GM12878 (cell line): ENCODE measurements around the gene RCCD1. TPM values are rescaled to one million over a fixed set of nuclear protein-coding genes. Genes with fewer than 3 reads are reported as not detected.

ENCODE experiments used
- ATAC-seq: fragments of 200-7000 bp; cut with Tn5 transposase; 3 replicates; pipeline ENCODE4 v1.9.1; 2020; ENCODE audit warnings: mild to moderate bottlenecking, moderate library complexity
- BruUV-seq: library from RNA; stranded (reverse); fragments of 400-500 nt; replicated peaks from 2 replicates; lab custom pipeline; 2021; lab: Mats Ljungman, UMichigan
- CTCF ChIA-PET: fragments of 300-600 bp; sonication (Branson Sonifier 250); formaldehyde crosslinking; extraction: SDS; loops from one replicate; lab custom pipeline; 2021; ENCODE audit warnings: inconsistent platforms; lab: Yijun Ruan, JAX
- POLR2A ChIA-PET: fragments of 350-600 bp; formaldehyde crosslinking; extraction: SDS; loops from one replicate; lab custom pipeline; 2021; ENCODE audit warnings: inconsistent platforms; lab: Charles Lee
- RAD21 ChIA-PET: fragments of 300-600 bp; sonication (Branson Sonifier 250); formaldehyde crosslinking; loops from one replicate; lab custom pipeline; 2023; ENCODE audit warnings: antibody characterized with exemption; ENCODE audit not compliant: unreplicated experiment; lab: Charles Lee
- SMC1A ChIA-PET: fragments of 300-600 bp; sonication (Branson Sonifier 250); formaldehyde crosslinking; loops from one replicate; lab custom pipeline; 2023; ENCODE audit not compliant: unreplicated experiment, uncharacterized antibody; lab: Charles Lee
- DNase-seq: peaks from one replicate; pipeline ENCODE4 v3.0.0-alpha.2; 2011; ENCODE audit warnings: low read depth, low spot score
- FAIRE-seq: peaks from 3 replicates; lab custom pipeline; 2011; peaks lifted over from hg19 to GRCh38; lab: Jason Lieb, UNC
- H2AFZ ChIP-seq: 2 replicates; pipeline ENCODE4 v1.6.0; 2011; ENCODE audit warnings: low read depth, low read length, control low read depth; ENCODE audit not compliant: control insufficient read depth
- H3K27ac ChIP-seq: 2 replicates; pipeline ENCODE4 v1.5.1; 2011; ENCODE audit warnings: control low read depth; ENCODE audit not compliant: control insufficient read depth, insufficient read depth
- H3K27me3 ChIP-seq, 2 experiments: replicated peaks in 1 of 2; 2 replicates each; pipeline versions ENCODE4 v1.6.0 to v1.6.1; 2011; ENCODE audit warnings: low read length in 1 of 2; ENCODE audit not compliant: control insufficient read depth in 2 of 2, insufficient read depth in 2 of 2
- H3K36me3 ChIP-seq, 2 experiments: 2 replicates each; pipeline ENCODE4 v1.5.1; 2011; ENCODE audit warnings: low read length in 1 of 2; ENCODE audit not compliant: control insufficient read depth in 2 of 2, insufficient read depth in 2 of 2
- H3K4me1 ChIP-seq: 2 replicates; pipeline ENCODE4 v1.6.1; 2011; ENCODE audit warnings: mild to moderate bottlenecking, low read length, moderate library complexity, mixed read lengths; ENCODE audit not compliant: control insufficient read depth, insufficient read depth
- H3K4me2 ChIP-seq: 2 replicates; pipeline ENCODE4 v1.6.0; 2011; ENCODE audit warnings: control low read depth; ENCODE audit not compliant: control insufficient read depth, insufficient read depth
- H3K4me3 ChIP-seq: fragments of 200-600 bp; sonication (generic); 2 replicates; pipeline ENCODE4 v1.5.1; 2016
- H3K79me2 ChIP-seq: 2 replicates; pipeline ENCODE4 v1.6.0; 2011; ENCODE audit warnings: low read length; ENCODE audit not compliant: control insufficient read depth, insufficient read depth
- H3K9ac ChIP-seq: 2 replicates; pipeline ENCODE4 v1.8.0; 2011; ENCODE audit warnings: low read length, control low read depth, mixed read lengths; ENCODE audit not compliant: control insufficient read depth, insufficient read depth
- H3K9me3 ChIP-seq: replicated peaks from 3 replicates; pipeline ENCODE4 v1.5.1; 2011; ENCODE audit warnings: mild to moderate bottlenecking, low read length; ENCODE audit not compliant: control insufficient read depth, insufficient read depth
- H4K20me1 ChIP-seq: 2 replicates; pipeline ENCODE4 v1.6.0; 2011; ENCODE audit not compliant: control insufficient read depth, insufficient read depth
- CUX1 ChIP-seq: IDR thresholded peaks from 2 replicates; pipeline ENCODE4 v1.6.1; 2012; ENCODE audit warnings: improper control_type of control experiment, low read depth, low read length; ENCODE audit not compliant: insufficient replicate concordance
- HDAC6 ChIP-seq: fragments of 200-600 bp; sonication (generic); IDR thresholded peaks from one replicate; pipeline ENCODE4 v1.8.0; 2017; ENCODE audit warnings: antibody characterized with exemption; ENCODE audit not compliant: unreplicated experiment
- RB1 ChIP-seq: fragments of 450-650 bp; formaldehyde crosslinking; IDR thresholded peaks from 2 replicates; pipeline ENCODE4 v1.6.1; 2017; ENCODE audit warnings: mild to moderate bottlenecking, borderline replicate concordance
- SPI1 ChIP-seq: IDR thresholded peaks from 2 replicates; pipeline ENCODE4 v1.6.1; 2011; ENCODE audit warnings: low read depth, mild to moderate bottlenecking, low read length, moderate library complexity, borderline replicate concordance; ENCODE audit not compliant: insufficient read depth
- WGBS: methylation state at CpG from one replicate; pipeline ENCODE4 v1.1.6; 2016; ENCODE audit warnings: low lambda C conversion rate; ENCODE audit not compliant: insufficient replicate concordance, insufficient coverage; ENCODE audit errors: missing lambda C conversion rate; 5-methylcytosine and 5-hydroxymethylcytosine counted together
- in situ Hi-C: fragments of 300-500 bp; cut with MboI; formaldehyde crosslinking; loops from 9 replicates; pipeline ENCODE4 v1.14.3; 2018; ENCODE audit warnings: mixed read lengths
- intact Hi-C: fragments of 100-400 bp; cut with micrococcal nuclease; formaldehyde crosslinking; loops from one replicate; pipeline ENCODE4 v1.14.2; 2022; ENCODE audit not compliant: unreplicated experiment
- polyA plus RNA-seq, 11 experiments: library from polyadenylated mRNA; depleted of rRNA in 4 of 11; unstranded in 6 of 11; stranded (reverse) in 5 of 11; fragments of >200 nt; fragmentation: Nextera tagmentation in 4 of 11; fragmentation: Illumina TruSeq in 1 of 11; extraction: Ambion mirVana in 4 of 11; extraction: Trizol in 1 of 11; gene quantifications; 1 replicate in 1 of 11; 2 replicates in 10 of 11; pipeline versions ENCODE4 v1.2.1 to v1.2.3, GENCODE V29; 2011 to 2016; ENCODE audit warnings: inconsistent platforms in 2 of 11, missing spikeins in 2 of 11, low read depth in 1 of 11
- total RNA-seq, 4 experiments: library from RNA; depleted of rRNA in 3 of 4; stranded (reverse); fragments of >200 nt in 3 of 4; fragmentation: Illumina TruSeq in 1 of 4; extraction: Trizol in 1 of 4; gene quantifications; 2 replicates each; pipeline versions ENCODE4 v1.2.1 to v1.2.3, GENCODE V29; 2013 to 2021

RCCD1 gene
- total and polyA plus RNA-seq, 10 of the 15 experiments (the other 5 are each of a cell fraction or from before 2014, with no cell fraction given): 5.2 to 30.4 (median 20.9) TPM

GRCh38 chr15:90911906-90912769 lies 42.5 kb upstream of the RCCD1 start:
- H4K20me1 ChIP-seq: no peaks in the 10 kb centered on the region
- ChIA-PET POLR2A (no interaction called here), RAD21 (no interaction called here), CTCF (interaction anchor here (1.9 kb wide), 1 partner anchor 9 kb away, joined by 6 read pairs; the partner anchor contains the start of gene MAN2A2), SMC1A (no interaction called here)
- no peak overlapping the region for H2AFZ ChIP-seq
- TF ChIP-seq HDAC6 (no peak), CUX1 (no peak), RB1 (no peak), SPI1 (no peak)
- no peaks in the 10 kb centered on the region for H3K9me3 ChIP-seq
- DNase-seq (no peak), ATAC-seq (no peak), FAIRE-seq (no peak)
- no peaks in the 10 kb centered on the region for H3K27me3 ChIP-seq
- intact Hi-C loops: no loop called here
- no TSS peak for BruUV-seq
- in situ Hi-C loops: no loop called here
- no peaks in the 10 kb centered on the region for H3K4me1 ChIP-seq
- H3K36me3 ChIP-seq: peaks cover 15 to 45% of the 10 kb centered on the region in 2 experiments
- no peak overlapping the region for H3K9ac ChIP-seq
- H3K4me2 ChIP-seq: no peak overlapping the region
- H3K27ac ChIP-seq: no peak overlapping the region
- no peaks in the 10 kb centered on the region for H3K79me2 ChIP-seq
- H3K4me3 ChIP-seq: no peak overlapping the region
- WGBS: 94% methylated on average over 30 of the region's 30 CpGs
